GM21526 (cell line): ENCODE measurements around the gene C17orf100.
"Not testable (repeated sequence)": the region's sequence is repeated elsewhere in the genome, so short reads cannot be mapped to it uniquely, and the experiment has no call there.

Source experiments
- ATAC-seq: cut with Tn5 transposase; IDR thresholded peaks from one replicate; pipeline ENCODE4 v1.9.1; 2021; ENCODE audit warnings: moderate library complexity; ENCODE audit not compliant: unreplicated experiment, low FRiP score

Gene C17orf100

GRCh38 chr17:6640536-6641246, 10.9 kb upstream of the C17orf100 start, which contains the start of the genes KIAA0753 and TXNDC17:
TSS of gene KIAA0753 (minus strand) at chr17:6640711. CDS start at chr17:6635103, 5,608 bp downstream.
TSS of gene TXNDC17 (plus strand) at chr17:6641060. CDS start at chr17:6641083, 23 bp downstream.
- ATAC-seq = peak; percentile 69

DNA sequence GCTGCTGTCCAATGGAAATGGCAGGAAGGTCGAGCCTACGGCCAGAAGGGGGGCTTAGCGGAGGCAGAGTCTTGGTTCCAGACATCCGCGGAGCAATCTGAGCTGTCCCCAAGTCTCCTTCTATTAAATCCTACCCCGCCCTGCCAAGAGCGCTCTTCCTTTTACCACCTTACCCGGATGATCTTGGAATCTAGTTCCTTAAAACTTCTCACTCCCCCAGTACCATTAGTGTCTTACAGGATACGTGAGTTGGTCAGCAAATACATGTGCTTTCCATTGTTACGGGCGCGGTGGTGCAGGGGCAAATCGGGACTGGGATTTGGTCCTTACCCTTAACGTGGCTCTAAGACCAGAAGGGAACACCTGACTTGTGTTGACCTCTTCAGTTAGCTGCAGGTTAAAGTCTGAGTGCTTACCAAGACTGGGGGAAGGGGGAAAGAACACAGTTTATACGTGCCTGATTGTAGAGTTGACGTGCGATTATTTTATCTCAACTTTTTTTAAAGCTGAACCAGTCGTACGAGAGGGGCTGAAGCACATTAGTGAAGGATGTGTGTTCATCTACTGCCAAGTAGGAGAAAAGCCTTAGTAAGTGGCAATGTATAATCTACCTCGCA, 10.2 kb upstream of the C17orf100 start:
- no peak for ATAC-seq

GRCh38 chr17:6642592-6642991, 9.0 kb upstream of the C17orf100 start:
- ATAC-seq = no peak

- ATAC-seq = no peak
Measured at GRCh38 chr17:6643451-6644125, 8.0 kb upstream of the C17orf100 start.

DNA sequence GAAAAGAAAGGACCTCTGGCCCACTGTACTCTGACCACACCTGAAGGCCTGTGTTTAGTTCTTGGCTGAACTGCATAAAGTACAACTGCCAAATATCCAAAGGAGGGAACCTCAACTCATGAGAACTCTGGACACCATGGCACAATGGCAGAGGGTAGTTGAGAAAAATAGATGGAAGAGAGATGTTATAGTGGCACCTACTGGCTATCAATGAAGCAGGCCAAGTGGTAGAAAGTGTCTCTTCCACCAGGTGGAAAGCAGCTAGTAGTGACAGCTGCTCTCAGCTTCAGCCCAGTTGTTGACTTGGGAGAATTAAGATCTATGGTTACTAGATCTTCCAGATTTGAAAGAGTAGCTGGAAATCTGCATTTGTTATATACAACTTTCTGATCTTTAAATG, 3.4 kb upstream of the C17orf100 start:
- ATAC-seq = no peak

GRCh38 chr17:6651919-6652452, 424 bp downstream of the C17orf100 start:
- ATAC-seq = peak; percentile 9

GRCh38 chr17:6654841-6655731, 3.5 kb downstream of the C17orf100 start:
- ATAC-seq = no peak

DNA sequence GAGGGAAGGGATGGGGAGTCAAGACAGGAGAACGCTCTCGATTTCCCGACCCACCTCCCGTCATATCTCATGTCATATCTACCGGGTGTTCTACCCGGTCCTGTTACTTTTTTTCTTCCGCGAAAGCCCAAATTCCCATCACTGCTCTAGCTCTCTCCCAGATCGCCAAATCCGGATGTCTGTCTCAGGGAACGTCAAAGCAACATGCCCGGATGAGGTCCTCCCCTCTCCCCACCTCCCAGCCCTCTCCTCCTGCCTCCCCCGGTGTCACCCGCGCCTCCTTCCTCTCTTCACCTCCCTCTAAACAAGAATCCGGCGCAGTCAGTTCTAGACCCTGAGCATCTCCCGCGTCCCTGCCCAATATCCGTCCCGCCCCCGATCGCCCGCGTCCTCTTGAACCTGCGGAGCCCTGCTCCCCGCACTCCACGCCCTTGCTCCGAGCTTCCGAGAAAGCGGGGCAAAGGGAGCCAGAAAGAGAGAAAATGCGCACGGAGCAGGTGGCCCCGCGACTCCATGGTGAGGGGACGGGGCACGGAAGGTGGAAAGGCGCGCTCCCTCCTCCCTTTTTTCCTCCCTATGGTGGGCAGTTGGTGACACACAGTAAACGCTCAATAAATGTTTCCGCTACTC, 4.3 kb downstream of the C17orf100 start:
- ATAC-seq = not testable (repeated sequence)

- not testable (repeated sequence) for ATAC-seq
Measured at GRCh38 chr17:6656797-6657632, 5.5 kb downstream of the C17orf100 start.

DNA sequence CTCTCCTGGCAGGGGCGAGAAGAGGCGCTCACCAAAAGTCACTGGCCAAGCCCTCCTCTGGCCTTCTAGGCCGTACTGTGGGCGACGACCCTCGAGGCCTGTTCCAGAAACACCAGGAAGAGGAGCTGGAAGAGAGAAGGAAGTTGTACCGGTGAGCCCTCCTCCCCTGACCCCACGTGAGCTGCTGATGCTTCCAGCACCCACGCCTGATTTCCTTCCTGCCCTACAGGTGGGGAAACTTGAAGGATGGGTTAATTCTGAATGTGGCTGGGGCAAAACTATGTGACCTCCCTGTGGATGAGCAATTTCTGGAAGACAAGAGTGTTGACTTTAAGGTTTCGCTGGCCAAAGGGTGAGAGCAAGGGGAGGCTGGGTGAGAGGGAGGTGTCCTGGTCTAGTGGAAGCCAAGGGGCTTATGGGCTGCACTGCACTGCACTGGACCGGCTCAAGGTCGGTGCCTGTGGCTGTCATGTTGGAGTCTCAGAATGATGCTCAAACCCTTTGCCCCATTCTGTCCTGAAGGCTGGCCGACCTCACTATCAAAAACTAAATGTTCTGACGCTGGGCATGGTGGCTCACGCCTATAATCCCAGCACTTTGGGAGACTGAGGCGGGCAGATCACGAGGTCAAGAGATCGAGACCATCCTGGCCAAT, 6.2 kb downstream of the C17orf100 start:
- no peak for ATAC-seq

DNA sequence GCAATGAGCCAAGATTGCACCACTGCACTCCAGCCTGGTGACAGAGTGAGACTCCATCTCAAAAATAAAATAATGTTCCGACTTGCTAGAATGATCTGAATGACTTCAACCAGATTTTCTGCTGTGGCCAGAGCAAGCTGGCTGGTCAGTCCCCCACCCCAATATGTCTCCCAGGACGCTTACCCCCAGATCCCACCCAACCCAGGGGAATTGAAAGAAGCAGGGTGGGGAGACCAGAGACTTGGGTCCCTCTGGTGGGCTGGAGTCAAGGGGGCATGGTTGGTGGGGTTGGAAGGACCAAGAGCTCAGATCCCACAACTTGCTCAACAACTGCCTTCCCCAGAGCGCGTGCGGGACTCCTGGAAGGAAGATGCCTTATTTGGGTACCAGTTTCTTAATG, 6.8 kb downstream of the C17orf100 start:
- not testable (repeated sequence) for ATAC-seq

DNA sequence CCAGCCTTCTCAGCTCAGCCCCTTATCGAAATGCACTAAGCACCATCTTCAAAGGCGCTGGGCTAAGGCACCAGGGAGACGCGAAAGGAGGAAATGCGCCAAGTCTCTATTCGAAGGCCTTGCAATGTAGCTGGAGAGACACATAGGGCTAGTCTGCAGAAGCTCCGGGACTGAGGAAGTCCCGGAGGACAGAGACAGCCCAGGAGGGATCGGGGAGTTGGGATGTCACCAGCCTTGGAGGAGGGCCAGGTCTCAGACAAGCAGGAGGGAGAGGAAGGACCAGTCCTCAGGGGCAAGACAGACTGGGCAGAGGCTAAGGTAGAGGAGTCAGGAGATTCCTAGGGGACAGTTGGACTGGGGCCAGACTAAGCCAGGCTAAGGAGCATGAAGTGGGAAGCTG, 8.5 kb downstream of the C17orf100 start:
- ATAC-seq = no peak

- ATAC-seq = no peak
Measured at GRCh38 chr17:6660805-6661463, 9.4 kb downstream of the C17orf100 start.

- no peak for ATAC-seq
Measured at GRCh38 chr17:6661464-6661848, 9.9 kb downstream of the C17orf100 start.

- ATAC-seq = not testable (repeated sequence)
Measured at GRCh38 chr17:6663200-6663599, 11.6 kb downstream of the C17orf100 start.

DNA sequence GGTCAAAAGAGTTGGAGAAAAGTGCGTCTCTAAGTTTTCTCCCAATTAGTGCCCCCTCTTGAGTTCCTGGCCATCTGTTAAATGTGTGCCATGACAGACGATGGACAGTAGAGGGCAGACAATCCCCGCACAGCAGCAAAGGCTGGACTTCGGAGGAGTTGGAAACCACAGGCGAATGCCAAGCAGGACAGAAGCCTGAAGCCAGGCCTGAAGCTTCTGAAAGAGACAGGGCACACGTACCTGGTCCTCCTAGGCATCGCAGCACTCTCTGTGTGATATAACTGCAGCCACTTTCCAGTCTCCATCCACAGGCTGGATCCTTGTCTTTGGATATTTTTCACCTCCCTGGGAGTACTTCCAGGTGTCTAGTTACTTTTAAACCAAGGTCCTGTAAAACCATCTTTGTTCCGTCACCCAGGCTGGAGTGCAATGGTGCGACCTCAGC, 14.5 kb downstream of the C17orf100 start:
- no peak for ATAC-seq

DNA sequence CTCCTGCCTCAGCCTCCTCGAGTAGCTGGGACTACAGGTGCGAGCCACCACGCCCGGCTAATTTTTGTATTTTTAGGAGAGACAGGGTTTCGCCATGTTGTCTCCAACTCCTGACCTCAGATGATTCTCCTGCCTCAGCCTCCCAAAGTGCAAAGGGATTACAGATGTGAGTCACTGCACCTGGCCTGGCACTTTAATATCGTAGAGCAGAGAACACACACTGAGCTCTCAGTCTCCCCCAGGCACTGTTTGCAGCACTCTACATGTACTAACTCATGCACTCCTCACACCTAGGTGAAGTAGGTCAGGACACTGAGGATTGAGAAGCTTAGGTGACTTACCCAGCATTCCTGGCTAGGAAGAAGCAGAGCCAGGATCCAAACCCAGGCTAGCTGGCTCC, 15.0 kb downstream of the C17orf100 start:
- no peak for ATAC-seq

DNA sequence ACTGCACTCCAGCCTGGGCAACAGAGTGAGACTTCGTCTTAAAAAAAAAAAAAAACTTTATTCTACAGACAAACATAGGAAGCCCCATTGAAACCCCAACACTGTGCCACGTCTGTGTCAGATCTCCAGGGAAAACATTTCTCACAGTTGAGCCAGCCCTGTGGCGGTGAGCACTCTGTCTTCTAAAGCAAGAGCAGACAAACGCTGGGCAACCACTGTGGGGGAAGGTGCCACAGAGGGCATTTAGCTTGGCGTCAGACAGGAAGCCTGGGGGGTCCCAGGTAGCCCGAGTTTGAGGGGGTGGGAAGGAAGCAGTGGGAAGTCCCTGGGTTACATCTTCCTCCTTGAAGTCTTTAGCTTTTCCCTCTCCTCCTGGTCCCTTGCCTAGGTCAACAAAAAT, 16.0 kb downstream of the C17orf100 start:
- ATAC-seq = no peak
